Stimulated activated CD4-positive, alpha-beta T cell treated with anti-CD3 and anti-CD28 coated beads, Interleukin-15, amount 100 ng/mL, for 1 hour (primary cell): ENCODE data around the gene GNAT1.
A peak's percentile ranks its signal among the peaks of the same experiment; 100 is the strongest.

Experiments used
- DNase-seq, 2 donors: peaks; one replicate each; pipeline ENCODE4 v3.0.0-alpha.2; 2020; ENCODE audit warnings: low read depth in 1 of 2, low spot score in 1 of 2

The GNAT1 gene

GRCh38 chr3:50190936-50191660, at the start of gene GNAT1:
TSS of gene GNAT1 (plus strand) at chr3:50191610. CDS start at chr3:50191726, 116 bp downstream.
- DNase-seq = no peak

GRCh38 chr3:50146316-50146901, 45.0 kb upstream of the GNAT1 start:
- no peak for DNase-seq

- no peak for DNase-seq
Observed at GRCh38 chr3:50147016-50147415, 44.4 kb upstream of the GNAT1 start.

GRCh38 chr3:50147447-50147846, 44.0 kb upstream of the GNAT1 start:
- no peak for DNase-seq

- no peak for DNase-seq
Observed at GRCh38 chr3:50147861-50148260, 43.5 kb upstream of the GNAT1 start.

GRCh38 chr3:50150404-50150750, 41.0 kb upstream of the GNAT1 start:
- no peak for DNase-seq

- no peak for DNase-seq
Observed at GRCh38 chr3:50150863-50151686, 40.3 kb upstream of the GNAT1 start.

- DNase-seq = no peak
Observed at GRCh38 chr3:50151728-50152127, 39.7 kb upstream of the GNAT1 start.

GRCh38 chr3:50153782-50154475, 37.5 kb upstream of the GNAT1 start:
- DNase-seq = no peak

- DNase-seq = no peak
Observed at GRCh38 chr3:50154476-50154839, 37.0 kb upstream of the GNAT1 start.

- peak; percentile 36 to 64 for DNase-seq
Observed at GRCh38 chr3:50154840-50155490, 36.4 kb upstream of the GNAT1 start, which contains the start of gene SEMA3F. TSS of gene SEMA3F (plus strand) at chr3:50155324. CDS start at chr3:50159623, 4,299 bp downstream.

GRCh38 chr3:50155491-50155878, 35.9 kb upstream of the GNAT1 start:
- no peak for DNase-seq

GRCh38 chr3:50155891-50156290, 35.5 kb upstream of the GNAT1 start:
- no peak for DNase-seq

- no peak for DNase-seq
Observed at GRCh38 chr3:50156549-50157493, 34.6 kb upstream of the GNAT1 start.

GRCh38 chr3:50157827-50158529, 33.4 kb upstream of the GNAT1 start:
- DNase-seq = no peak

GRCh38 chr3:50158530-50159146, 32.8 kb upstream of the GNAT1 start:
- DNase-seq = no peak

GRCh38 chr3:50160561-50160983, 30.8 kb upstream of the GNAT1 start:
- DNase-seq = no peak

GRCh38 chr3:50161320-50161719, 30.1 kb upstream of the GNAT1 start:
- DNase-seq = no peak
